Transverse colon (tissue), 4 donors: ENCODE data around the gene TUSC7. TPM values are rescaled to one million over a fixed set of nuclear protein-coding genes. Genes with fewer than 3 reads are reported as not detected.

Source experiments
- DNase-seq: peaks from one replicate; pipeline ENCODE4 v3.0.0-alpha.2; 2019
- H3K27ac ChIP-seq, 4 donors: fragments of 200-600 bp; sonication (generic); 2 replicates each; pipeline ENCODE4 v1.5.1; 2016 to 2018; ENCODE audit warnings: inconsistent platforms in 4 of 4
- H3K27me3 ChIP-seq: fragments of 200-600 bp; sonication (generic); 2 replicates; pipeline ENCODE4 v1.5.1; 2017; ENCODE audit warnings: inconsistent platforms
- H3K36me3 ChIP-seq, 4 donors: fragments of 200-600 bp; sonication (generic); 2 replicates each; pipeline ENCODE4 v1.5.1; 2017 to 2019; ENCODE audit warnings: inconsistent platforms in 4 of 4
- H3K4me1 ChIP-seq, 4 donors: fragments of 200-600 bp; sonication (generic); 2 replicates each; pipeline ENCODE4 v1.5.1; 2017 to 2020; ENCODE audit warnings: inconsistent platforms in 4 of 4
- H3K4me3 ChIP-seq, 4 donors: fragments of 200-600 bp; sonication (generic); 1 replicate in 1 of 4; 2 replicates in 3 of 4; pipeline versions ENCODE4 v1.5.1 to v1.6.1; 2017 to 2019; ENCODE audit warnings: inconsistent platforms in 4 of 4
- H3K9me3 ChIP-seq, 2 donors: fragments of 200-600 bp; sonication (generic); 2 replicates each; pipeline ENCODE4 v1.5.1; 2017 to 2019; ENCODE audit warnings: inconsistent platforms in 2 of 2
- CTCF ChIP-seq, 5 experiments: fragments of 200-600 bp in 3 of 5; fragments of 450-650 bp in 2 of 5; sonication (generic) in 3 of 5; IDR thresholded peaks; 1 replicate in 2 of 5; 2 replicates in 3 of 5; pipeline ENCODE4 v1.5.1; 2016 to 2017; ENCODE audit warnings: antibody characterized with exemption in 5 of 5, inconsistent platforms in 3 of 5, mild to moderate bottlenecking in 2 of 5, moderate library complexity in 1 of 5
- EP300 ChIP-seq: sonication (generic); formaldehyde crosslinking; IDR thresholded peaks from one replicate; pipeline ENCODE4 v1.6.1; 2017; ENCODE audit warnings: antibody characterized with exemption, low read depth
- POLR2A ChIP-seq: fragments of 450-650 bp; IDR thresholded peaks from one replicate; pipeline ENCODE4 v1.6.1; 2016; ENCODE audit warnings: antibody characterized with exemption, mild to moderate bottlenecking, moderate library complexity
- POLR2AphosphoS5 ChIP-seq, 3 donors: sonication (generic); formaldehyde crosslinking; IDR thresholded peaks; one replicate each; pipeline ENCODE4 v1.6.1; 2016; ENCODE audit warnings: antibody characterized with exemption in 3 of 3
- WGBS, 2 donors: methylation state at CpG; one replicate each; pipeline ENCODE4 v1.1.5; 2018; ENCODE audit warnings: low coverage in 1 of 2; 5-methylcytosine and 5-hydroxymethylcytosine counted together
- in situ Hi-C, 4 donors: fragments of 200-750 bp; cut with MboI; loops; one replicate each; pipeline versions ENCODE4 v1.15.0 to v1.15.1; 2017; ENCODE audit warnings: low sequenced_read_pairs in 3 of 4, low pct_ligation_motif_present in 1 of 4, low pct_unique_long_range_greater_than_20kb in 1 of 4
- intact Hi-C: fragments of 100-400 bp; cut with DNase I; formaldehyde crosslinking; loops from one replicate; pipeline ENCODE4 v1.15.1; 2023; ENCODE audit warnings: low total_unique reads
- total RNA-seq, 4 donors: library from RNA; depleted of rRNA; stranded (reverse); fragments of >200 nt; gene quantifications; one replicate each; pipeline ENCODE4 v1.1.0, GENCODE V29; 2016

Gene TUSC7
- total RNA-seq, 4 donors from 2014 or later: not detected

- no peaks in the 10 kb centered on the region for H3K4me1 ChIP-seq
- TF ChIP-seq EP300: no peak
- no peak for TF ChIP-seq POLR2AphosphoS5 (IDR thresholded peaks at IDR 0.05)
- no peak for TF ChIP-seq CTCF (IDR thresholded peaks at IDR 0.05)
- no peak for TF ChIP-seq POLR2A
- H3K36me3 ChIP-seq: no peaks in the 10 kb centered on the region
- in situ Hi-C loops: no loop called here
- H3K27ac ChIP-seq: no peak overlapping the region
- H3K27me3 ChIP-seq: no peaks in the 10 kb centered on the region
- 88 to 90% methylated on average over 1 of the region's 1 CpG for WGBS, 2 donors
- no peak overlapping the region for H3K4me3 ChIP-seq
- intact Hi-C loops: no loop called here
- no peak for DNase-seq
- no peaks in the 10 kb centered on the region for H3K9me3 ChIP-seq
These were observed 41.8 kb upstream of the TUSC7 start for GRCh38 chr3:116667791-116668190.

DNA sequence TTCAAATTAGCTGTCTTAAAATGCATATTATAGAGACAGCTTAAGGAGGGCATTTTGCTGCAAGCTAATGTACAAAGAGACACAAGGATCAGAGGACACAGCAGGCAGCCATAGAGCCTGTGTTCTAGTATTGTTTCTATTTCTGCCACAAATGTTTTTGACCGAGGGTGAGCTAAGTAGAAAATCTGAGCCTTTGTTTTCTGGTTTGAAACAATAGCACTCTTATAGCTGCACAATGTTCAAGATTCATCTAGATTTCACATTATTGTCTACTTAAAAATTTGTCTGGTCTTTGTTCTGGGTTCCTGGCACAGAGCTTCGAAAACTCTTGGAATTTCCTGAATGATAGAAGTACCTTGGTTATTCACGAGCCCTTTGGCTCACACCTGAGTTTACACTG, 40.0 kb upstream of the TUSC7 start:
- WGBS, 2 donors: 68 to 79% methylated on average over 3 of the region's 3 CpGs
- H3K9me3 ChIP-seq: no peaks in the 10 kb centered on the region
- no peaks in the 10 kb centered on the region for H3K27me3 ChIP-seq
- in situ Hi-C loops: no loop called here
- H3K36me3 ChIP-seq: no peaks in the 10 kb centered on the region
- H3K27ac ChIP-seq: no peak overlapping the region
- intact Hi-C loops: no loop called here
- H3K4me1 ChIP-seq: no peaks in the 10 kb centered on the region
- no peak for DNase-seq
- H3K4me3 ChIP-seq: no peak overlapping the region
- TF ChIP-seq POLR2A (no peak), EP300 (no peak), POLR2AphosphoS5 (IDR thresholded peaks at IDR 0.05) (no peak), CTCF (IDR thresholded peaks at IDR 0.05) (no peak)

- no peak overlapping the region for H3K4me3 ChIP-seq
- intact Hi-C loops: no loop called here
- DNase-seq: no peak
- TF ChIP-seq POLR2AphosphoS5 (IDR thresholded peaks at IDR 0.05) (no peak), CTCF (IDR thresholded peaks at IDR 0.05) (no peak), EP300 (no peak), POLR2A (no peak)
- H3K9me3 ChIP-seq: no peaks in the 10 kb centered on the region
- no peaks in the 10 kb centered on the region for H3K4me1 ChIP-seq
- H3K27ac ChIP-seq: no peak overlapping the region
- no peaks in the 10 kb centered on the region for H3K36me3 ChIP-seq
- no peaks in the 10 kb centered on the region for H3K27me3 ChIP-seq
- WGBS, 2 donors: 71 to 75% methylated on average over 1 of the region's 1 CpG
- in situ Hi-C loops: no loop called here
These were observed 38.4 kb upstream of the TUSC7 start for GRCh38 chr3:116671151-116671550.

- intact Hi-C loops (no loop called here), in situ Hi-C loops (no loop called here)
- Histone ChIP-seq H3K27me3 (no peaks in the 10 kb centered on the region), H3K36me3 (no peaks in the 10 kb centered on the region), H3K4me3 (no peak overlapping the region), H3K27ac (no peak overlapping the region), H3K9me3 (no peaks in the 10 kb centered on the region), H3K4me1 (no peaks in the 10 kb centered on the region)
- DNase-seq: no peak
- TF ChIP-seq POLR2A (no peak), POLR2AphosphoS5 (IDR thresholded peaks at IDR 0.05) (no peak)
- 75% methylated on average over 13 of the region's 13 CpGs; no CpG with 5 or more reads in 1 of the 2 donors for WGBS, 2 donors
These were observed 30.7 kb upstream of the TUSC7 start for GRCh38 chr3:116678853-116679252.

DNA sequence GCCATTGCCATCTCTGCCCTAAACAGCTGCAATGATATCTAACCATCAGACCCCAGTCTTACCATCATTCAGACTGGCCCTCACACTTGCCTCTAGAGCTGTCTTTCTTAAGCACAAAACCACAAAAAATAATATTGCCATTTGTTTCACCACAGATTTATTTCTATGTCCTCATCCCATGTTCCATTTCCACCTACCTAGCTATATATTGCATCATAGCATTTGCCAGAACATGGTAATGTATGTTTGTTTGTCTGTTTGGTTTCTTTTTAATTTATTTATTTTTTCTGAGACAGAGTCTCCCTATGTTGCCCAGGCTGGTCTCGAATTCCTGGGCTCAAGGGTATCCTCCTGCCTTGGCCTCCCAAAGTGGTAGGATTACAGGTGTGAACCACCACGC, 18.5 kb upstream of the TUSC7 start:
- 57 to 64% methylated on average over 2 of the region's 2 CpGs for WGBS, 2 donors
- no peak for TF ChIP-seq EP300
- no peak for TF ChIP-seq POLR2AphosphoS5 (IDR thresholded peaks at IDR 0.05)
- TF ChIP-seq POLR2A: no peak
- TF ChIP-seq CTCF (IDR thresholded peaks at IDR 0.05): no peak
- Histone ChIP-seq H3K4me1 (no peaks in the 10 kb centered on the region), H3K27me3 (no peaks in the 10 kb centered on the region), H3K9me3 (no peaks in the 10 kb centered on the region), H3K36me3 (no peaks in the 10 kb centered on the region), H3K27ac (no peak overlapping the region), H3K4me3 (no peak overlapping the region)
- DNase-seq: no peak
- intact Hi-C loops (no loop called here), in situ Hi-C loops (no loop called here)
